ENCODE results near the gene QSOX2.

QSOX2 gene

DNA sequence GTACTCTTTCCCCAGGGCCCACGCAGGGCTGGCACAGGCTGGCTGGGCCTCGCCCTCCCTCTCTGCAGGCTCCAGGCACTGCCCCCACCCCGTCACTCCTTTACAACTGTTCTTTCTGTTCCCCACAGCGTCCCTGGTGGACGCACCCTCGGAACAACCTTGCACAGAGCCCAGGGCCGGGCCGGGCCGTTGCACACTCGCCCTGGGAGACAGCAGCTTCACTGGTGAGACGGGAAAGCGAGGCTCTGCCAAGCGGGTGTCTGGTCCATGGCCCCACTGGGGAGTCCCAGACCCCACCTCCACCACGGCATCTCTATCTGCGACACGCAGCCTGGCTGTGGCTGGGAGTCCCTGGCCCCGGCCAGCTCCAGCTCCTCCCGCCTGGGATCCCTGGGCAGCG is 18.4 kb upstream of the QSOX2 start:
- DNase-seq: no peak

DNA sequence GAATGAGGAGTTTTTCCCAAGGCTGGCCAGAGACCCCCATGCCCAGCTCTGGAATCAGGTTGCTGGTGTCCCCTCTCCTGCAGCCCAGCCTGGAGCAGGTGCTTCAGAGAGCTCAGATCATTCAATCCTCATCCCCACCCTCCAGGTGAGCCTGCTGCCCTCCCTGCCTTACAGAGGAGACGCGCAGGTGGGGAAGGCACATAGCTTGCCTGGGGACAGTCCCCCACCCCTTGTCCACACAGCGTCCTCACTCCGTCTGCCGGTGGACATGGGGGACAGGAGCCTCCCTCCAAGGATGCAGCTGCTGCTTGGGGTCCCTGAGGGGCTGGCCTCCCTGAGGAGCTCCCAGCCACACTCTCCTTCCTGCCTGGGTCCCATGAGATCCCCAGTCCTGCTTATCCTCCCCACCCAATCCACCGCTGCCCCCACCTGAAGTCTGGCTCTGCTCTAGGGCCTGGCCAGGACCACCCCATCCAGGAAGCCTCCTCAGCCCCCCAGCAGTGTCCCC is 17.1 kb upstream of the QSOX2 start:
- no peak for DNase-seq

DNA sequence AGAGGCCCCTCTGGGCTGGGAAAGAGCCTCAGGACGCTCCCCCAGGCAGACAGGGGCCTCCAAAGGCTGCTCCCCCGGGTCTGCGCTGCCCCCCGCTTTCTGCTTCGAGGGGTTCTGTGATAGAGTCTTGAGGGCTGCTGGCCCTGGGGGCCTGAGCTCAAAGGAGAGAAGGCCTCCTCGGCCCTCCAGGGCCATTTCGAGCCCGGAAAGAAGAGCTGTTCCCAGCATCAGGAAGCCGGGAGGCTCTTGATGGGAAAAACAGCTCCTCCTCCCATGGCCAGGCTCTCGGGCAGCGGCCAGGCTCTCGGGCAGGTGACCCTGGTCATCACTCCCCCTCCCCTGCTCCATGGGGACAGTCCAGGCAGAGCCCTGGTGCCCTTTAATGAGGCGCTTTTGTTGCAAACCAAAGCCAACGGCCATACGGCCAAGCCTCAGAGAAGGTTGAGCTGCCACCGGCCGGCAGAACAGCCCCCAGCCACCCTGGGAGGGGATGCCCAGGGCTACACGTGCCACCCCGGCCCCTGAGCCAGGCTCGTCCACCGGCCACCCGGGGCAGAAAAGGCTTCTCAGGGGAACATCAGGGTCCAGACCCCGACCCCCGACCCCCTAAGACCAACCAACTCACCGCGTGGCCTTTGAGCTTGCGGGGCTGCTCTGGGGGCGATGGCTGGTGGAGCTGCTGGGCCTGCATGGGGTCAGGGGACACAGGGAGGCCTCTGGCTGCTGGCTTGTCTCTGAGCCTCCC is 16.2 kb upstream of the QSOX2 start:
- DNase-seq: no peak

DNA sequence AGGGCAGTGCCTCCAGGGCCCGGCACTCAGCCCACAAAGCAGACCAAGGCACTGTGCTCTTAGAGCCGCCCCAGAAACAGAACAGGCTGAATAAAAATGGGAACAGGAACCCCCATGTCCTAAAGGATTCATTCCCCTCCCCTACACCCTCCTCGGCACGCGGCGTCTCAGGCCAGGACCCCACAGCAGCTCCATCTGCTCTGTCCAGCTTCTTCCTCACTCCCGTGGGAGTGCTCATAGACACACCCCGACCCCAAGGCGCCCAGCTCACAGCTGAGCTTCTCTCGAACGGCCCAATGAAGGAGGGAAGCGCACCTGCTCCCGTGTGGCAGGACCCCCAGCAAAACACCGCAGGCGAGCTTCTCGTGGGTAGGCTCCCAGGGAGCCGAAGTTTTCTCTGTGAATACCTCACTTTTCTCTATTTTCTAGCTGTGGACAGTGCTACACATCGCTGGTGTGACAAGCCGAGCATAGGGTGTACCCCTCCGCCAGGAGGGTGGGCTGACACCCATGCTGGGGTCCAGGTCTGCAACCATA is 15.4 kb upstream of the QSOX2 start:
- DNase-seq: no peak

DNA sequence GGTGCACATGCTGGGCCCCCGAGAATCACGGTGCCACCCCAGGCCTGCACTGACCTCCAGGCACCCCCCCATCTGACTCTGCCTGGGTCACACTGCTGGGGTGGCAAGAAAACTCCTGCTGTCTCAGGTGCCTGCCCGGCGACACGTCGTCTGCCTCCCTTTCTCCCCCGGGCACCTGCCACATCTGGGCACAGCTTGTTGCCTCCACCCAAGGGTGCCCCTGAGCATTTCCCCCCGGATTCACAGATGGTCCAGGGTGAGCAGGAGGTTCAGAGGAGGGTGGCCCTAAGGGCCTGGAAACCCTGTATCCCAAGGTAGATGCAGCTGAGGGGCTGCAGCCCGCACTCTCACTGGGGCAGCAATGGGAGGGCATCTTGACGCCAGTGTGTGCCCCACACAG is 14.9 kb upstream of the QSOX2 start:
- DNase-seq: no peak

DNA sequence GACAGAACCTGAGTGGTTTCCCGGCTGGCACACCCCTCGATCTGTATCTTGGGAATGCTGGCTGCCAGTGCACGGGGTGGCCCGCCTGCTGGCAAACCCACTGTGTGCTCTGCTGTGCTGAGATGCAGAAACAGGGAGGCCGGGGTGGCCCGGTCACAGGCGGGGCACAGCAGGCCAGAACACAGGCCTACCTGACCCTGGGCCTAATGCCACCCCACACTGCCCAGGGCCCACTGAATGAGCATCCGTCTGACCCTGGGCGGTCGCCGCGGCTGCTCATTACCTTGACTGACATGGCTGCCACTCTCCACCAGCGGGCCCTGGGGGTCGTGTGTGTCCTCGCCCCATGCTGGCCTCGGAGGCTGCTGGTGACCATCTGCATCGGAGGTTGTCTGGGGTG is 14.2 kb upstream of the QSOX2 start:
- DNase-seq: no peak

DNA sequence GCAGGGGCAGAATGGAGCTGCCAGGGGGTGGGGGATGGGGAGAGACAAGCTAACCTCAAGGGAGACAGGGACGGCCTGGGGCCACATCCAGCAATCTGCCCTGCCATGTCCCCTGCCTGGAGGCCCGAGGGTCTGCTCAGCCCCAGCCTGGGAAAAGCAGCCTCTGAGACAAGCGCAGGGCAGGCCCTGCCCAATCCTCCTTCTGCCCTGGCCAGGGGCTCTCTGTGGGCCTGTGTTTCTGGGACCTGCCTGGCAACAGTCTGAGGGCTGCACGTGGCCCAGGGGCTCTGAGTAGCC is 13.9 kb upstream of the QSOX2 start:
- no peak for DNase-seq

DNA sequence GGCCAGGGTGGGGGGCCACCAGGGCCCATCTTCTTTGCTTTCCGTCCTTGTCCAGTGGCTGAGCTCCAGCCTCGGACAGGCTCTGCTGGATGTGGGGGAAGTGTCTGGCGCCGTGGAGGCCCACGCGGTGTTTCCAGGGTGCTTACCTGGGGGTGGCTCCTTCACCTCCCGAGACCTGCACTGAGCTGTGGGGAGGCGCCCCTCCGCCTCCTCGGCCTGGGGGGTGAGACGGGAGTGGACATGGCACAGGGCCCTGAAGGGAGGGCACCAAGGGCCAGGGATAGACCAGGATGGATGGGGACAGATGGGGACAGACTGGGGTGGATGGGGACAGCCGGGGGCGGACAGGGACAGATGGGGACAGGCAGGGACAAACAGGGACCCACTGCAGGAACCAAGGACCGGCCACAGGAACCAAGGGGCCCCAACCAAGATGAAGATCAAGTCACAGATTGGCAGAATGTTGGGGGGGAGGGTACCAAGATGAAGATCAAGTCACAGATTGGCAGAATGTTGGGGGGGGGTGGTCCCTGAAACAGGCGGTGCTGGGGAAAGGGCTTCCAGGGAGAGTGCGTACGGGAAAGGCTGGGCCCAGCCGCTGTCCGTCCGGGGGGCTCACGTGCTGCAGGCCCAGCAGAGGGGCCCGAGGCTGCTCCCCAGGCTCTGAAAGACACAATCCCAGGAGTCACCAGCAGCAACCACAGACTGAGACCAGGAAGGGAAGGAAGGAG is 13.3 kb upstream of the QSOX2 start:
- no peak for DNase-seq

DNA sequence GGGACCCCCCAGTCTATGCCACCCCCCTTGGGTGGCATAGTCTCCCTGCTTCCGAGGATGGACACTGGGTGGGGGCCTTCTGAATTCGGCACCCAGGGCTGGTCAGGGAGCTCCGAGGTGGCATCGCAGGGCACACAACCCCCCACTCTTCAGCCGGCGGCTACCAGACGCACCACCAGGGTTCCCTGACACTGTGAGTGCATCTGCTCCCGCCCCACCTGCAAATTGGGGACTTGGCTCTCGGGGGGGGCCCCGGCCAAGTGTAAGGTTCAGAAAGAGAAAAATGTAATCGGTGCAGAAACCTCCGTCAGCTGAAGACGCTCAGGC is 12.7 kb upstream of the QSOX2 start:
- DNase-seq: no peak

DNA sequence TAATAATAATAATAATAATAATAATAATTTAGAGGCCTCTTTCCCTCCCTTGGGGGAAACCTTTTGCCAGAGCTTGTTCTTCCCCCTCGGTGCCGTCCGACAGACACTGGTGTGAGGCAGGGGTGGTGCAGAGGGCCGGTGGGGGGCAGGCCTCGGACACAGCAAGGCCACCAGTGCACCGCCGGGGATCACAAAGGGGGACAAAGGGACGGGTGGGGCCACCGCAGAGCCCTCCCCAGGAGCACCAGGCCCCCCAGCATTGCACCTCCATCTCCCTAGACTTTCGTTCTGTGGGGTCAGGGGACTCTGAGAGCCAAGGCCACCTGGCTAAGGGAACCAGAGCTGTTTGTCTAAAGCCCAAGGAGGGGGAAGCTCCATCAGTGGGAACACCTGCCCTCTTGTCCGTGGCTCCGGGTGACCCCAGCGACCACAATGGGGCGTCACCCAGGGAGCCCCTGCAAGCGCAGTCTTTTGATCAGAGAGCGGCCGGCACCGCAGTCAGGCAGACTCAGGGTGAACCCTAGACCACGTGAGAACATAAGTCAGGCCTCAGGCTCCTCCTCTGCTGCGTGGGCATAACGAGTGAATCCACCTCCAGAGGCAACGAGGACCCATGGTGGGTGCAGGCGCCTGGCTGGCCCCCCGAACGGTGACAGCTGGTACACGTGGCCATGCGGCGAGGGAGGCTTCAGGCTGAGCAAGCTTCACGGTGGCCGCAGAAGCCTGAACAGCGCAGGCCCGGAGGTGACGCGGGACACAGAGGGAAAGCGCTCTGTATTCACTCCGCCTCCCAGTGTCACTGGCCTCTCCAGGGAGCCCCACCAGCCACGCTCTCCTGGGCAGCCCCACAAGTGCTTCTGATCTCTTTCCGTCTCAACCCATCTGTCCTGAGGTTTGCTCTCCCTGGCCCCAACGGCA is 12.0 kb upstream of the QSOX2 start:
- no peak for DNase-seq

DNA sequence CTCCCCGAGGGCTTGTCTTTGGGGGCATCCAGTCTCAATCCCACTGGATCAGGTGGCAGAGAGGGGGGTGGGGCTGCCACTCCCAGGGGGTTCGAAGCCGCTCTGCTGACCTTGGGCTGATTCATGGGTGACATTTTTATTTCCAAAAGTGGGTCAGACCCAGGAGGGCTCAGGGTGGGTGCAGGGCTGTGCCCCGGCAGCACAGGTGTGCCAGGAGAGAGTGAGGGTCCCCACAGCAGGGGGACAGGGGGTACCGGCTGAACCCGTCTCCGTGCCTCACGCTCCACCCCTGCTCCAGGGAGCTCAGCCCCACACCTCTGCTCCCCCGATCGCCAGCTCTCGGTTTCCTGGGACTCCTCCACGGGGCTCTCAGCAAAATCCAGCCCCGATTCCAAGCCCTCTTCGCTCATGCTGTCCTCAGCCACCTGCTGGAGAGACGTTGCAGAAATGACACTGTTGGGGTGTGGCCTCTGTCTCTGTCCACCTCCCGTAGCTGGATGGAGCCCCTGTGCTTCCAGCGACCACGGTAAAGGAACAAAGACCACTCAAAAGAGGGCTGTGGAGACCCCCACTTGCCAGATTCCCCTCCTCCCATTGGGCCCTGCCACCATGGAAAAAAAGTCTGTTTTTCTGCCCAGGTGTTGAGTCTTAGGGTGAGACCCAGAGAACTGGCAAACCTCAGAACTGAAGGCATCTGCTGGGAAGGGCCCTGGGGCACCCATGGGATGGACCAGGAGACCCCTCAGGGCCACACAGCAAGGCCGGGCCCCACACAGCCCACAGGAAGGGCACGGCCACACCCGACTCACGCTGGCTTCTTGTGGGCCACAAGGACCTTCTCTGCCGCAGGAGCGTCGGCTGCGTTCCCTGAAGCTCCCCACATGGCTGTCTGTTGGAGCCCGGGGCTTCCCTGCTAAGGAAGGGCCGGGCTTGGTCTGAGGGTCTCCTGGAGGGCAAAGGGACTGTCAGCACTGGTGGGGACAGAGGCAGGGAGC is 10.6 kb upstream of the QSOX2 start:
- no peak for DNase-seq

DNA sequence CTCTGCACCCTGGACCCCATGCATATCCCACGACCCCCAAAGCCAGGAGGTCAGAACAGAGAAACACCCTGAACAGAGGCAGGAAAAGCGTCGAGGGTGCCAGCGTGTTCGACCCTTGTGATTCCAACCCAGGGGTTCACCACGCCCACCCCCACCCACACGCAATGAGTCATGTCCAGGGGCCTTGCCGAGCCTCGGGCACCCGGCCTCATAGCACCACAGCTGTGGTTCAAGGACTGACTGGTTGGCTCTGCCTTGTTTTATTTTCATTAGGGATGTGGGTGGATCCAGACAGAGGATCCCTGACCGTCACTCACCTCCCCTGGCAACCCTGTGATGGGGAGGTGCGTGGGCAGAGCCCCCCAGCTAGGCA is 9.5 kb upstream of the QSOX2 start:
- no peak for DNase-seq

DNA sequence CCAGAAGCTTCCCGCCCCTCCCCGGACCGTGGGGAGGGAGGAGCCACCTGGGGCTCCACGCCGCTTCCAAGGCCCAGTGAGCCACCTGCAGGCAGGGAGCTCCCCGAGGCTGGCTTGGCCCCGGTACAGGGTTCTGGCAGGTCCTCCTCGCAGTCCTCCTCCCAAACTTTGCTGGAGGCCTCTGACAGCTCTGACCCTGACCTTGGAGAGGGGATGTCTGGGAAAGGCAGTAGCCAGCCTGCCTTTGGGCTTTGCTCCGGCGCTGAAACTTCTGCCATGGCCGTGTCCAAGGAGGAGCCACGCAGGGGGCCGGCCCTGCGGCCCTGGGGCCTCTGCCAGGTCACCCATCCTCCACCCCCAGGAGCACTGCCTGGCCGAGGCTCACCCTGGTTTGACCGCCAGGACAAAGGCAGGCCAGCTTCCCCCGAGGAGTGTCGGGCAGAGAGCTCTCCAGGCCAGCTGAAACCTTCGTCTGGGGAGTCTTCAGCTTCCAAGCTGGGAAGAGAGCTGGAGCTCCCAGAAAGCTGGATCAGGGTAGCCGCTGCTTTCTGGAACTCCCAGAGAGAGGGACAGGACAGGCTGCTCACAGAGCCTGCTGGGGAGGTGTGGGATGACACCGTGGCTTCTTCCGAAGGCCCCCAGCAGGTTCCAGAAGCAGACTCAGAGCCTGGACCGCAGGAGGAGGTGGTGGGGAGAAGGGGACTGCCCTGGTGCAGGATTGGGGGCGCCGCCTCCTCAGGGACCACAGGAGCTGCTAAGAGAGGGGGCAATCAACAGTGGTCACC is 9.0 kb upstream of the QSOX2 start:
- no peak for DNase-seq

DNA sequence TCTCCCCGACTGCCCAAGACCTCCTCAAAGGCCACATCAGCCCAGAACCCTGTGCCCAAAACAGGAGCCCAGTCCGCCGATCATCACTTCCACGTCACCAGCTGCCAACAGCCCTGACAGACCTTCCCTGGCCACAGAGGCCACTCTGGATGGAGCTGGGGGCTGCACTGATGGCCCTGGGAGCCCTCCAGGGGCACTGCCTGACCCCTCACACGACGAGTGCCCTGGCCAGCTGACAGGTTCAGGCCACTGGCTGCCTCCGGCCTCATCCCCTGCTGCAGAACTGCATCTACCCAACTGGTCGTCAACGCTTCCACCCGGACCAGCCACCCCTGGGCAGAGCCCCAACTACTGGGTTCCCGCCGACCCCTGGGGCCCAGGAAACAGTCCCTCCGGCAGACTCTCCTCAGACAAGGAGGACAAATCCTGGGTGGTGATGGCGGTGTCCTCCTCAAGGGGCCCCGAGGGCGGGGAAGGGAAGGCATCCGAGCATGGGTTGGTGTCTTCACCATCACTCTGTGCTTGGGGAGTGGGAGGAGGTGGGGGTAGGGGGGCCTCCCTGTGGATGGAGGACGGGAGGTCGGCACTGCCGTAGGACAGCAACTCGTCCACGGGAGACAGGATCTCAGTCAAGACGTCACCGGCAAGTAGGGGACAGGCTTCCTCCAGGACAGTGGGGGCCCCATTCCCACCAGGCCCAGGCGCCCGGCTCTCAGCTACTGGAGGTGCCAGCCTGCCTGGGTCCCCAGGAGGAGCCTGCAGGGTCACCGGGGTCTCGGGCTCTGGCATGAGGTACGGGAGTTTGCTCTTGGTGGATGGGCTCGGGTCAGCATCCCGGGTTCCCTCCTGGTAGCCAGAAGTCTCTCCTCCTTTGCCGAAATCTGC is 7.9 kb upstream of the QSOX2 start:
- DNase-seq: no peak

DNA sequence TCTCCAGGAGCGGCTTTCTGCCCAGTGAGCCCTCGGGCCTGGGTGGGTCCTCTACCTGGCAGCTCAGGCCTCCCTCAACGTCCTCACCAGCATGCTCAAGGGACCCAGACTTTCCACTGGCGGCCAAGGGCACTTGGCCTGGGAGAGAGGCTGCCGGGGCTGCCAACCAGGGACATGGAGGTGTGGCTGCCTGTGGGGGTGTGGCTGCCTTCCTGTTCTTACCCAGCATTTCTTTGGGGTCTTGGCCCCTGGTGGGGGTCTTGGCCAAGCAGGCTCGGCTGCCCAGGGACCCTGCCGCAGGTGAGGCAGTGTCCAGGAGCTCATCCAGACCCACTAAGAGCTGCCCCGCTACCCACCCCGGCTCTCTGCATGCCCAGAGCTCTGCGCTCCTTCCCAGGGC is 7.2 kb upstream of the QSOX2 start:
- DNase-seq: no peak

DNA sequence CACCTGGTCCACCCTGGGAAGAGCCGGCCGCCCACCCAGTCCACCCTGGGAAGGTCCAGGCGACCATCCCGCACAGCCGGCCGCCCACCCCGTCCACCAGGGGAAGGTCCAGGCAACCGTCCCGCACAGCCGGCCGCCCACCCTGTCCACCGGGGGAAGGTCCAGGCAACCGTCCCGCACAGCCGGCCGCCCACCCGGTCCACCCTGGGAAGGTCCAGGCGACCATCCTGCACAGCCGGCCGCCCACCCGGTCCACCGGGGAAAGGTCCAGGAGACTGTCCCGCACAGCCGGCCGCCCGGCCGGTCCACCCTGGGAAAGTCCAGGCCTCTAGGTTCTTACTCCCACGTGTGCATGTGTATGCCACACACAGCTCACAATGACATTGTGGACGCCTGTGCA is 6.7 kb upstream of the QSOX2 start:
- no peak for DNase-seq

DNA sequence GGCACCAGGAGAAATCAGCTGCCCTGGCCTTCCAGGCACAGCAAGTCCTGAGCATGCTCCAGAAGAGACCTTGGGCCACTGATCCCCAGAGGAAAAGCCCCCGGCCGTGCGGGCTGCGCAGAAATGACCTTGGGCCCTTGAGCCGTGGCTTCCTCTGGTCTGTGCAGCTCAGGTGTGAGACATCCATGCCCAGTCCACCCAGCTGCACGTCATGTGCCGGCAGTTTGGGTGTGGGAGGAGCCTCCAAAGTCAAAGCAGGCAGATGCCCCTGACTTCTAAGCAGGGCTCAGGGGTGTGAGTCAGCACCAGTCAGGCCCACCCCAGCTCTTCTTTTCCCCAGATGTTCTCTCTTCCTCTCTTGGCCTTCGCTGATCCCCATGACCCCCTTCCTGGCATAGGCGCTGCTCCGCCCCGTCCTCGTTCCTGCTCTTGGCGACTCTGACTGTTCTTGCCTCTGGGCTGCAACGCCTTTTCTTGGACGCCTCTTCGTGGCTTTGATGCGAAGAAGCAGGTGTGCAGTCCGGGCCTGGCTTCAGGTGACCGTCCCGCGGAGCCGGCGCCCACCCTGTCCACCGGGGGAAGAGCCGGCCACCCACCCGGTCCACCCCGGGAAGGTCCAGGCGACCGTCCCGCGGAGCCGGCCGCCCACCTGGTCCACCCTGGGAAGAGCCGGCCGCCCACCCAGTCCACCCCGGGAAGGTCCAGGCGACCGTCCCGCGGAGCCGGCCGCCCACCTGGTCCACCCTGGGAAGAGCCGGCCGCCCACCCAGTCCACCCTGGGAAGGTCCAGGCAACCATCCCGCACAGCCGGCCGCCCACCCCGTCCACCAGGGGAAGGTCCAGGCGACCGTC is 5.9 kb upstream of the QSOX2 start:
- DNase-seq: no peak

DNA sequence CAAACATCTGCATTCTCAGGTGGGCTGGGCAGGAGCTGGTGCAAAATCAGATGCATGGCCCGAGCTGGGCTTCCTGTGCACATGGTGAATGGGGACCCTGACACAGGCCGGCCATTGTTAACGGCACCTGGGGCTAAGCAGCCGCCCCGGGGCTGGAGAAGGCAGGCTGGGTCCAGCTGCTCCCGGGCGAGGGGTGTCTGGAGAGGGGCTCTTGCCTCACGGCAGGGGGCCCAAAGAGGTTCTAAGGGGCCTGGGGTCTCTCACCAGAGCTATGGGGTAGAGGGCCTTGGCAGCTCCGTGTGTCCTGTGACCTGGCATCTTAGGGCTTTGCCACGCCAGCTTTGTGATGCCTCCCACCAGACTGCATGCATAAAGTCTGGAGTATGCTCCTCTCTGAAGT is 5.1 kb upstream of the QSOX2 start:
- no peak for DNase-seq

DNA sequence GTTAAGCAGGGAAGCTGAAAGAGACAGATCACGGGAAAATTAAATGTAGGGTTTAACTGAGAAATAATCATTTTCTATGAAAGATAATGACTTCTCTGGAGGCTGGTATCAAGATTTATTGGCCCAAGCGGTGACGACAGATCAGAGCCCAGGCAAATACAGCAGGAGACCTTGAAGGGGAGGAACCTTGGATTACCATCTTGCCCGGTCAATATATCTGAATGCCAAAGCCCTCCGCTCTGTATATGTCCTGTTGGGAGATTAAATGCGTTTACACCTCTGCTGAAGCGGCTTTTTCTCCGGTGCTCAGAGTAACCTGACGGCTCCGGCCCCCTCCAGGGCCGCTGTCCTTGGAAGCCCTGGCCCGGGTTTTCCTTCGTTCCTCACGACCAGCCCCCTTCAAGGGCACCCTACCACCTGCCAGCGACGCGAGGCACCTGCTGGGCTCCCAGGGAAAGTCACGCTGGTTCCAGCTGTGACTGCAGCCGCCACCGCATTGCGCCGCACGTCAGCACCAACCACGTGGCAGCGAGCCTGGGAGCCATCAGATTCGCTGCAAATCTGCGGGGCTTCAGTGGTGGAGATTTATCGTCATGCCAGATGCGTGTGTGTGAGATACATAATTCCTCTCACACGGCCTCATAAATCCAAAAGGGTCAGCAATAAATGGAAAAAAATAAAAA is 4.4 kb upstream of the QSOX2 start:
- no peak for DNase-seq

Measured in CD4-positive, alpha-beta T cell treated with Interleukin-12 subunit alpha and Interleukin-12 subunit beta, for 1 hour (primary cell).